ENCODE measurements around the gene PLEKHA8.

DNA sequence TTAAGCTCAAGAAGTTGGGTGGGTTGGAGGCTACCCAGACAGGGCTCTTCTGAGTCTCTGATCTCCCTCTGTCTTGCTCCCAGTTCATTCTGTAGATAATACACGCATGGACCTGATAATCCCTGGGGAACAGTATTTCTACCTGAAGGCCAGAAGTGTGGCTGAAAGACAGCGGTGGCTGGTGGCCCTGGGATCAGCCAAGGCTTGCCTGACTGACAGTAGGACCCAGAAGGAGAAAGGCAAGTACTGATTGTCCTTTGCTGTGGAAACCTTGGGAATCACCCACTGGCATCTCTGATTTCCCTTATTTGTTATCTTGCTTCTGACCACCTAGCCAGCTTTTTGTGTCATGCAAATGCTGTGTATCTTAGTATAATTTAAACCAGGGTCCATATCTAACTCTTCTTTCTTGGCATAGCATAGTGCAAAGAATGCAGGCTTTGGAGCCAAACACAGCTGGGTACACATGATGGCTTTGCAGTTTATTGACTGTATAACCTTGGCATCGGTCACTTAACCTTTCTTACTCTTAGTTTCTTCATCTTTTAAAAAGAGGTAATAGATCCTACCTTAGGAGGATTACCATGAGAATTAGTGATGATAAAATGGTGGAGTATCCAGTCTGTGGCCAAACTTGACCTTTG, 18.0 kb downstream of the PLEKHA8 start:
- TF ChIP-seq, protein P1, sequence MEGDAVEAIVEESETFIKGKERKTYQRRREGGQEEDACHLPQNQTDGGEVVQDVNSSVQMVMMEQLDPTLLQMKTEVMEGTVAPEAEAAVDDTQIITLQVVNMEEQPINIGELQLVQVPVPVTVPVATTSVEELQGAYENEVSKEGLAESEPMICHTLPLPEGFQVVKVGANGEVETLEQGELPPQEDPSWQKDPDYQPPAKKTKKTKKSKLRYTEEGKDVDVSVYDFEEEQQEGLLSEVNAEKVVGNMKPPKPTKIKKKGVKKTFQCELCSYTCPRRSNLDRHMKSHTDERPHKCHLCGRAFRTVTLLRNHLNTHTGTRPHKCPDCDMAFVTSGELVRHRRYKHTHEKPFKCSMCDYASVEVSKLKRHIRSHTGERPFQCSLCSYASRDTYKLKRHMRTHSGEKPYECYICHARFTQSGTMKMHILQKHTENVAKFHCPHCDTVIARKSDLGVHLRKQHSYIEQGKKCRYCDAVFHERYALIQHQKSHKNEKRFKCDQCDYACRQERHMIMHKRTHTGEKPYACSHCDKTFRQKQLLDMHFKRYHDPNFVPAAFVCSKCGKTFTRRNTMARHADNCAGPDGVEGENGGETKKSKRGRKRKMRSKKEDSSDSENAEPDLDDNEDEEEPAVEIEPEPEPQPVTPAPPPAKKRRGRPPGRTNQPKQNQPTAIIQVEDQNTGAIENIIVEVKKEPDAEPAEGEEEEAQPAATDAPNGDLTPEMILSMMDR (IDR thresholded peaks at IDR 0.05): no peak
- no peak for TF ChIP-seq POLR2A (IDR thresholded peaks at IDR 0.05)
